HG02852 (cell line): ENCODE measurements around the gene EYA4.

ENCODE experiments used
- ATAC-seq: cut with Tn5 transposase; IDR thresholded peaks from one replicate; pipeline ENCODE4 v1.9.1; 2021; ENCODE audit warnings: mild to moderate bottlenecking, moderate library complexity; ENCODE audit not compliant: unreplicated experiment

Gene EYA4

GRCh38 chr6:133241086-133241900 is at the start of gene EYA4:
Gene EYA4, plus strand, starts transcription at chr6:133241357. Its CDS starts 33,424 bp downstream, at chr6:133274781.
- no peak for ATAC-seq

GRCh38 chr6:133193396-133193795 is 47.8 kb upstream of the EYA4 start:
- ATAC-seq = no peak

GRCh38 chr6:133198725-133199124 is 42.4 kb upstream of the EYA4 start:
- ATAC-seq = no peak

GRCh38 chr6:133201231-133201630 is 39.9 kb upstream of the EYA4 start:
- no peak for ATAC-seq

GRCh38 chr6:133202610-133203343 is 38.4 kb upstream of the EYA4 start:
- peak; percentile 48 for ATAC-seq

- ATAC-seq = no peak
Observed at GRCh38 chr6:133203344-133203697, 37.8 kb upstream of the EYA4 start.

- no peak for ATAC-seq
Observed at GRCh38 chr6:133205304-133205703, 35.9 kb upstream of the EYA4 start.

- no peak for ATAC-seq
Observed at GRCh38 chr6:133206942-133207341, 34.2 kb upstream of the EYA4 start.

GRCh38 chr6:133207754-133208153 is 33.4 kb upstream of the EYA4 start:
- no peak for ATAC-seq

GRCh38 chr6:133208183-133208755 is 32.9 kb upstream of the EYA4 start:
- no peak for ATAC-seq

- ATAC-seq = no peak
Observed at GRCh38 chr6:133214267-133214666, 26.9 kb upstream of the EYA4 start.

- peak; percentile 87 for ATAC-seq
Observed at GRCh38 chr6:133218852-133219251, 22.3 kb upstream of the EYA4 start.

- no peak for ATAC-seq
Observed at GRCh38 chr6:133223452-133224029, 17.6 kb upstream of the EYA4 start.

GRCh38 chr6:133225560-133225959 is 15.6 kb upstream of the EYA4 start:
- no peak for ATAC-seq

GRCh38 chr6:133227344-133227743 is 13.8 kb upstream of the EYA4 start:
- ATAC-seq = no peak

- no peak for ATAC-seq
Observed at GRCh38 chr6:133230052-133230451, 11.1 kb upstream of the EYA4 start.

GRCh38 chr6:133235221-133235620 is 5.9 kb upstream of the EYA4 start:
- no peak for ATAC-seq

GRCh38 chr6:133236932-133237331 is 4.2 kb upstream of the EYA4 start:
- ATAC-seq = no peak

GRCh38 chr6:133240511-133241085 is 559 bp upstream of the EYA4 start:
- no peak for ATAC-seq

GRCh38 chr6:133241901-133242636 is 912 bp downstream of the EYA4 start:
- no peak for ATAC-seq
